Measurements from ENCODE around the gene DEGS2. TPM values are rescaled to one million over a fixed set of nuclear protein-coding genes. Genes with fewer than 3 reads are reported as not detected.

The DEGS2 gene
- total and polyA plus RNA-seq, 8 donors: 1.2 to 53.0 (median 13.5) TPM

DNA sequence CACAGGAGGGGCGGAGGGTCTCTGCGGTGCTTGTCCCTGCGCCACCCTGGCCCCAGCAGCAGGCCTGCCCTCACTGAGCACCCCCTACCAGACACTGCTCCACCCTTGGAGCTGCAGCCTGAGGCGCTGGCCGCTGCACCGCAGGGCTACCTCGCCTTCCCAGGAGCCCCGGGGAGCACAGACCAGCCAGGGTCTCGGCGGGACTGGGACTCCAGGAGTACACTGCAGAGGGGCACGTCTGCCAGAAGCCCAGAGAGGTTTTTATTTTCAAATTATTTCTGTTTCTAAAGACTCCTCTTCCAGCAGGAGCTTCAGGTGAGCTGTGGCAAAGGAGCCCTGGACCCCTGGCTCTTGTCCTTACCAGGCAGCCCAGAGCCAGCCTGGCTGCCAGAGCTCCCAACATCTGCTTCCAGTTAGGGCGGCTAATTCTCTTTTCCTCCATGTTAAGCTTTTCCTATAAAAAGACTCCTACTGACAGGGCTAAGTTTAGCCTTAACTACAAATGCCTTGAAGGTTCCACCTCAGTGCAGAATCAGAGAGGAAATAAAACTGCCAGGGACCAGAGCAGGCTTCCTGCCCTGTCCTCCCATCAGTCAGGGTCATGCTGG is 26.4 kb downstream of the DEGS2 start:
- H3K4me3 ChIP-seq: no peak overlapping the region
- TF ChIP-seq POLR2AphosphoS5 (IDR thresholded peaks at IDR 0.05) (no peak), POLR2A (IDR thresholded peaks at IDR 0.05) (no peak), EP300 (IDR thresholded peaks at IDR 0.05) (no peak)
- TF ChIP-seq, protein P1, sequence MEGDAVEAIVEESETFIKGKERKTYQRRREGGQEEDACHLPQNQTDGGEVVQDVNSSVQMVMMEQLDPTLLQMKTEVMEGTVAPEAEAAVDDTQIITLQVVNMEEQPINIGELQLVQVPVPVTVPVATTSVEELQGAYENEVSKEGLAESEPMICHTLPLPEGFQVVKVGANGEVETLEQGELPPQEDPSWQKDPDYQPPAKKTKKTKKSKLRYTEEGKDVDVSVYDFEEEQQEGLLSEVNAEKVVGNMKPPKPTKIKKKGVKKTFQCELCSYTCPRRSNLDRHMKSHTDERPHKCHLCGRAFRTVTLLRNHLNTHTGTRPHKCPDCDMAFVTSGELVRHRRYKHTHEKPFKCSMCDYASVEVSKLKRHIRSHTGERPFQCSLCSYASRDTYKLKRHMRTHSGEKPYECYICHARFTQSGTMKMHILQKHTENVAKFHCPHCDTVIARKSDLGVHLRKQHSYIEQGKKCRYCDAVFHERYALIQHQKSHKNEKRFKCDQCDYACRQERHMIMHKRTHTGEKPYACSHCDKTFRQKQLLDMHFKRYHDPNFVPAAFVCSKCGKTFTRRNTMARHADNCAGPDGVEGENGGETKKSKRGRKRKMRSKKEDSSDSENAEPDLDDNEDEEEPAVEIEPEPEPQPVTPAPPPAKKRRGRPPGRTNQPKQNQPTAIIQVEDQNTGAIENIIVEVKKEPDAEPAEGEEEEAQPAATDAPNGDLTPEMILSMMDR (IDR thresholded peaks at IDR 0.05): no peak
- no peaks in the 10 kb centered on the region for H3K9me3 ChIP-seq
- intact Hi-C loops (cut with DNase I; ENCODE audit: low total_unique reads): no loop called here
- H3K27me3 ChIP-seq: no peaks in the 10 kb centered on the region
- no peak for DNase-seq
- H3K27ac ChIP-seq: no peak overlapping the region
- peaks cover 30 to 96% (median 84%) of the 10 kb centered on the region in 4 donors for H3K36me3 ChIP-seq
- 94 to 97% (median 94%) methylated on average over 6 to 12 of the region's 12 CpGs for WGBS, 5 donors
- H3K4me1 ChIP-seq: peaks cover 6 to 46% (median 21%) of the 10 kb centered on the region in 4 donors

- no peak for DNase-seq
- intact Hi-C loops (cut with DNase I; ENCODE audit: low total_unique reads): no loop called here
- no peak overlapping the region for H3K4me3 ChIP-seq
- H3K36me3 ChIP-seq: peaks cover 30 to 96% (median 83%) of the 10 kb centered on the region in 4 donors
- no peak for TF ChIP-seq POLR2AphosphoS5 (IDR thresholded peaks at IDR 0.05)
- TF ChIP-seq POLR2A (IDR thresholded peaks at IDR 0.05): no peak
- no peak for TF ChIP-seq EP300 (IDR thresholded peaks at IDR 0.05)
- TF ChIP-seq, protein P1 (IDR thresholded peaks at IDR 0.05): no peak
- peaks cover 6 to 39% (median 16%) of the 10 kb centered on the region in 4 donors for H3K4me1 ChIP-seq
- H3K27me3 ChIP-seq: no peaks in the 10 kb centered on the region
- H3K9me3 ChIP-seq: no peaks in the 10 kb centered on the region
- 71 to 80% (median 74%) methylated on average over 20 to 25 of the region's 25 CpGs for WGBS, 5 donors
- H3K27ac ChIP-seq: peak overlapping the region in 1 of 5 donors; percentile 77
Observed at GRCh38 chr14:100132161-100132902, 27.1 kb downstream of the DEGS2 start.

DNA sequence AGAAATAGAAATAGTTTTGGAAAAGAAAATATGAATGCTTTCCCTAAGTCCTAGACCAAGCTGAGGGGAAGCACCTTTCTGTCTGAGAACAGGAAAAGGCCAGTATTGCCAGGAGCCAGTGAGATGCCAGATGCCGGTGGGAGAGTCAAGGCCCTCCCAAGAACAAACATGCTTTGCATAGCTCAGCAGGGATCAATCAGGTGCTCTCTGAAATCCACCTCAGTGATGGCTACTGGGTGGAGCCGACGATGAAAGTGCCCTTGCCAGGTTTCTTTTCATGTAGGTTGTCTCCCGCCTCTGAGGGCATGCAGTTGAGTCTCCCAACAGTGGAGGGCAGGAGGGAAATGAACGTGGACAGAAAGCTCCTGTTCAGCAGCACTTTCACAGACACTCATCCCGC is 28.3 kb downstream of the DEGS2 start:
- H3K27me3 ChIP-seq: no peaks in the 10 kb centered on the region
- TF ChIP-seq POLR2AphosphoS5 (IDR thresholded peaks at IDR 0.05): peak in 1 of 3 donors; percentile 46
- TF ChIP-seq, protein P1 (IDR thresholded peaks at IDR 0.05): no peak
- DNase-seq: peak; percentile 78 to 79
- peaks cover 6 to 37% (median 16%) of the 10 kb centered on the region in 4 donors for H3K4me1 ChIP-seq
- H3K27ac ChIP-seq: peak overlapping the region in 3 of 5 donors; percentile 61 to 77 (median 67)
- H3K4me3 ChIP-seq: no peak overlapping the region
- WGBS, 5 donors: 29 to 61% (median 44%) methylated on average over 6 of the region's 6 CpGs
- peaks cover 26 to 96% (median 84%) of the 10 kb centered on the region in 4 donors for H3K36me3 ChIP-seq
- intact Hi-C loops (cut with DNase I; ENCODE audit: low total_unique reads): no loop called here
- no peaks in the 10 kb centered on the region for H3K9me3 ChIP-seq

GRCh38 chr14:100130521-100130920 is 28.9 kb downstream of the DEGS2 start:
- DNase-seq: no peak
- TF ChIP-seq POLR2A (IDR thresholded peaks at IDR 0.05): no peak
- TF ChIP-seq, protein P1 (IDR thresholded peaks at IDR 0.05): no peak
- no peak for TF ChIP-seq EP300 (IDR thresholded peaks at IDR 0.05)
- no peak for TF ChIP-seq POLR2AphosphoS5 (IDR thresholded peaks at IDR 0.05)
- H3K4me3 ChIP-seq: no peak overlapping the region
- H3K4me1 ChIP-seq: peaks cover 6 to 37% (median 16%) of the 10 kb centered on the region in 4 donors
- no peaks in the 10 kb centered on the region for H3K27me3 ChIP-seq
- no peaks in the 10 kb centered on the region for H3K9me3 ChIP-seq
- 63 to 77% (median 76%) methylated on average over 9 to 11 of the region's 11 CpGs for WGBS, 5 donors
- peaks cover 26 to 95% (median 85%) of the 10 kb centered on the region in 4 donors for H3K36me3 ChIP-seq
- H3K27ac ChIP-seq: peak overlapping the region in 3 of 5 donors; percentile 61 to 77 (median 67)
- intact Hi-C loops (cut with DNase I; ENCODE audit: low total_unique reads): no loop called here
